ENCODE results near the gene NINJ2.

The NINJ2 gene

DNA sequence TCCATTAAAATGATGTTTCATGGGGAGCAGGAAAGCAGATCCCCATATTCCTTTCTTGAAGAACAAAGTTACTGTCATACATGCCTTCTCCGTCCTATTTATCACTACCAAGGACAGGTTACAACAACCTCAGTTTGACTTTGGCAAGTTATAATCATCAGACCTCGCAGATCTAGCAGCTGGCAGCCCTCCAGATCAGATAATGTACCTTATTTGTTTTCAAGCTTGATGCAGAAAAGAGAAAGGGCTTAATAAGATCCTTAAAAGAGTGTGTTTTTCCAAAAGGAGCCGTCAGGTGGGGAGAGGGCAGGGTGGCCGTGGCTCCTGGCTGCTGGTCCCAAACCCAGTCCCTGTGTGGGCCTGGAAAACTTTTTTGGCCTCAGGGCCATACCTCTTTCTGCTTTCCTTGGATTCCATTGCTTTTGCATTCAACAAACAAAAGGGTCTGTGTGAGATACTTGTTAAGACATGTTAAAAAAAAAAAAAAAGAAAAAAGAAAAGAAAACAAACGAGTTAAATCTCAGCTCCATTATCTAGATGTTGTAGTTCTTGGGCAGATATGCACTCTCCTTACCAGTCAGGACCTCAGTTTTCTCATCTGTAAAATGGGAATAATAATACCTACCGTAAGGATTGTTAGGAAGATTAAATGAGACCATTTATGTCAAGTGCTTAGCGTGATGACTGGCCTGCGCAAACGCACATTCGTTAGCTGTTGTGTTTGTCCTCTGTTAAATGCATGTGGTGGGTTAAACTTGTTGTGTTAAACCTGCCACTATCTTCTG, 138.9 kb downstream of the NINJ2 start:
- DNase-seq, result no peak

DNA sequence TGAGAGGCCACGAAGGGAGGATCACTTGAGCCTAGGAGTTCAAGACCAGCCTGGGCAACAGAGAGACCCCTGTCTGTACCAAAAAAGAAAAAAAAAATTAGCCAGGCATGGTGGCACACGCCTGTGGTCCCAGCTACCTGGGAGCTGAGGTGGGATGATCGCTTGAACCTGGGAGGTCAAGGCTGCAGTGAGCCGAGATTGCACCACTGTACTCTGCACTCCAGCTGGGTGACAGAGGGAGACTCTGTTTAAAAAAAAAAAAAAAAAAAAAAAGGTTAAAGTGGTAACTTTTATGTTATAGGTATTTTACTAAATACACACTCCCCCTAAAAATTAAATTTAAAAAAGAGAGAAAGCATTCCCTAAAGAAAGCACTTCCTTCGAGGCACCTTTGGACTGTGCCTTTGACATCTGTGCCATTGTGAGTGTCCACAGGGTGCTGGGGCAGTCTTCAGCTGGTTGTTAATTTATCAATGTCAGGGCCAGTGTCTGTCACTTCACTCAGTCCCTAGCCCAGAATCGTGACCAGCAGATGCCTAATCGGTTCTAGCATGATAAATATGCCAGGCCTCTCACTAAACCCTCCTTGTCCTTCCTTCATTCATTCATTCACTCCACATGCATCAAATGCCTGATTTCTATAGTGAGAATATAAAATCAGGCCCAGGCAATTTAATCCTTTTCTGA, 140.4 kb downstream of the NINJ2 start:
- DNase-seq, result no peak

GRCh38 chr12:520119-520518, 143.1 kb downstream of the NINJ2 start:
- DNase-seq, result no peak

- no peak for DNase-seq
Measured at GRCh38 chr12:517538-517937, 145.7 kb downstream of the NINJ2 start.

All from stimulated activated CD8-positive, alpha-beta memory T cell treated with anti-CD3 and anti-CD28 coated beads, Interleukin-4, amount 100 ng/mL, for 48 hours (primary cell).